Astrocyte (in vitro differentiated cells and primary cell): ENCODE results near the gene EDIL3. TPM values are rescaled to one million over a fixed set of nuclear protein-coding genes. Genes with fewer than 3 reads are reported as not detected.

Source experiments
- DNase-seq: peaks from one replicate; pipeline ENCODE4 v3.0.0-alpha.2; 2010; ENCODE audit warnings: low read depth
- FAIRE-seq: peaks from 2 replicates; lab custom pipeline; 2011; peaks lifted over from hg19 to GRCh38; lab: Jason Lieb, UNC
- H2AFZ ChIP-seq: 2 replicates; pipeline ENCODE4 v1.6.0; 2012; ENCODE audit warnings: low read depth, low read length, inconsistent platforms
- H3K27ac ChIP-seq: 2 replicates; pipeline ENCODE4 v1.5.1; 2011; ENCODE audit warnings: low read depth, low read length, inconsistent platforms
- H3K27me3 ChIP-seq: 2 replicates; pipeline ENCODE4 v1.6.0; 2011; ENCODE audit warnings: low read length, inconsistent platforms; ENCODE audit not compliant: insufficient read depth
- H3K36me3 ChIP-seq: 2 replicates; pipeline ENCODE4 v1.5.1; 2011; ENCODE audit warnings: low read length, inconsistent platforms; ENCODE audit not compliant: insufficient read depth
- H3K4me1 ChIP-seq: 2 replicates; pipeline ENCODE4 v1.5.1; 2011; ENCODE audit warnings: low read length, inconsistent platforms; ENCODE audit not compliant: insufficient read depth
- H3K4me2 ChIP-seq: 2 replicates; pipeline ENCODE4 v1.6.0; 2012; ENCODE audit warnings: low read length, inconsistent platforms
- H3K4me3 ChIP-seq: 2 replicates; pipeline ENCODE4 v1.5.1; 2011; ENCODE audit warnings: low read depth, mild to moderate bottlenecking, low read length, inconsistent platforms; ENCODE audit not compliant: insufficient read depth
- H3K79me2 ChIP-seq: 2 replicates; pipeline ENCODE4 v1.6.0; 2012; ENCODE audit warnings: mild to moderate bottlenecking, low read length, inconsistent platforms; ENCODE audit not compliant: insufficient read depth
- H3K9ac ChIP-seq: 2 replicates; pipeline ENCODE4 v1.6.0; 2012; ENCODE audit warnings: mild to moderate bottlenecking, low read length, inconsistent platforms
- H3K9me3 ChIP-seq: 2 replicates; pipeline ENCODE4 v1.5.1; 2012; ENCODE audit warnings: low read depth, mild to moderate bottlenecking, low read length, inconsistent platforms; ENCODE audit not compliant: insufficient read depth
- H4K20me1 ChIP-seq: 2 replicates; pipeline ENCODE4 v1.6.0; 2012; ENCODE audit warnings: low read length, inconsistent platforms; ENCODE audit not compliant: insufficient read depth
- H3K27ac Mint-ChIP-seq: one replicate; pipeline ENCODE4 v1.8.0; 2021; ENCODE audit warnings: mild to moderate bottlenecking, mixed read lengths; ENCODE audit not compliant: unreplicated experiment
- H3K27me3 Mint-ChIP-seq: one replicate; pipeline ENCODE4 v1.8.0; 2021; ENCODE audit warnings: low read depth, mixed read lengths; ENCODE audit not compliant: unreplicated experiment
- H3K36me3 Mint-ChIP-seq: one replicate; pipeline ENCODE4 v1.8.0; 2021; ENCODE audit warnings: low read depth, mixed read lengths; ENCODE audit not compliant: unreplicated experiment
- H3K4me1 Mint-ChIP-seq: one replicate; pipeline ENCODE4 v1.8.0; 2021; ENCODE audit warnings: low read depth, mixed read lengths; ENCODE audit not compliant: unreplicated experiment
- H3K4me3 Mint-ChIP-seq: one replicate; pipeline ENCODE4 v1.8.0; 2021; ENCODE audit warnings: mild to moderate bottlenecking, moderate library complexity, mixed read lengths; ENCODE audit not compliant: unreplicated experiment
- H3K9me3 Mint-ChIP-seq: one replicate; pipeline ENCODE4 v1.8.0; 2021; ENCODE audit warnings: mild to moderate bottlenecking, mixed read lengths; ENCODE audit not compliant: unreplicated experiment
- CTCF ChIP-seq: IDR thresholded peaks from 2 replicates; pipeline ENCODE4 v1.5.1; 2011; ENCODE audit warnings: low read depth, mild to moderate bottlenecking, inconsistent platforms, low read length, moderate library complexity; ENCODE audit not compliant: insufficient read depth
- EZH2 ChIP-seq: IDR thresholded peaks from 2 replicates; pipeline ENCODE4 v1.6.1; 2012; ENCODE audit warnings: mild to moderate bottlenecking, low read length, inconsistent platforms; ENCODE audit not compliant: insufficient read depth
- total RNA-seq: library from RNA; stranded (reverse); gene quantifications from 2 replicates; pipeline ENCODE4 v1.2.1, GENCODE V29; 2021

The EDIL3 gene
- total RNA-seq, 1 donor from 2014 or later: 226 TPM

GRCh38 chr5:83972909-83973308 is 411.8 kb downstream of the EDIL3 start:
- no peak for FAIRE-seq
- H4K20me1 ChIP-seq: peaks cover 4% of the 10 kb centered on the region

GRCh38 chr5:83972236-83972635 is 412.4 kb downstream of the EDIL3 start:
- Mint-ChIP-seq H3K9me3 (no peaks in the 10 kb centered on the region), H3K4me3 (no peak overlapping the region), H3K4me1 (peaks cover 14% of the 10 kb centered on the region), H3K27me3 (no peaks in the 10 kb centered on the region), H3K36me3 (no peaks in the 10 kb centered on the region), H3K27ac (no peak overlapping the region)
- Histone ChIP-seq H3K9ac (no peak overlapping the region), H3K27me3 (no peaks in the 10 kb centered on the region), H3K4me3 (no peak overlapping the region), H4K20me1 (peaks cover 4% of the 10 kb centered on the region), H3K4me2 (no peak overlapping the region), H3K79me2 (no peaks in the 10 kb centered on the region), H3K27ac (no peak overlapping the region), H3K4me1 (peaks cover 6% of the 10 kb centered on the region), H3K36me3 (no peaks in the 10 kb centered on the region), H3K9me3 (no peaks in the 10 kb centered on the region), H2AFZ (no peak overlapping the region)
- DNase-seq (peak; percentile 21), FAIRE-seq (no peak)
- no peak for TF ChIP-seq EZH2
- TF ChIP-seq CTCF: no peak

More at GRCh38 chr5:83972909-83973308, 411.8 kb downstream of the EDIL3 start:
- H2AFZ ChIP-seq: no peak overlapping the region
- Mint-ChIP-seq H3K9me3 (no peaks in the 10 kb centered on the region), H3K4me3 (no peak overlapping the region), H3K27me3 (no peaks in the 10 kb centered on the region), H3K4me1 (peaks cover 14% of the 10 kb centered on the region), H3K36me3 (no peaks in the 10 kb centered on the region), H3K27ac (peak overlapping the region; percentile 14)
- no peaks in the 10 kb centered on the region for H3K27me3 ChIP-seq
- H3K4me2 ChIP-seq: no peak overlapping the region
- H3K4me1 ChIP-seq: peaks cover 6% of the 10 kb centered on the region
- H3K27ac ChIP-seq: no peak overlapping the region
- H3K4me3 ChIP-seq: no peak overlapping the region
- no peaks in the 10 kb centered on the region for H3K9me3 ChIP-seq
- TF ChIP-seq CTCF (no peak), EZH2 (no peak)
- no peak overlapping the region for H3K9ac ChIP-seq
- no peaks in the 10 kb centered on the region for H3K79me2 ChIP-seq
- no peaks in the 10 kb centered on the region for H3K36me3 ChIP-seq
- DNase-seq: no peak

GRCh38 chr5:83967417-83967816 is 417.3 kb downstream of the EDIL3 start:
- DNase-seq: no peak
- H3K36me3 ChIP-seq: no peaks in the 10 kb centered on the region
- no peak for TF ChIP-seq CTCF
- TF ChIP-seq EZH2: no peak
- H3K27me3 Mint-ChIP-seq: no peaks in the 10 kb centered on the region
- peaks cover 4% of the 10 kb centered on the region for H4K20me1 ChIP-seq
- H3K4me3 ChIP-seq: no peak overlapping the region
- H3K4me1 Mint-ChIP-seq: peaks cover 8% of the 10 kb centered on the region
- no peak overlapping the region for H3K9ac ChIP-seq
- no peaks in the 10 kb centered on the region for H3K9me3 ChIP-seq
- no peak overlapping the region for H3K27ac Mint-ChIP-seq
- no peak overlapping the region for H3K4me3 Mint-ChIP-seq
- peaks cover 4% of the 10 kb centered on the region for H3K4me1 ChIP-seq
- peaks cover 2% of the 10 kb centered on the region for H3K36me3 Mint-ChIP-seq
- H3K4me2 ChIP-seq: no peak overlapping the region
- no peak overlapping the region for H2AFZ ChIP-seq
- no peaks in the 10 kb centered on the region for H3K27me3 ChIP-seq
- FAIRE-seq: no peak
- no peaks in the 10 kb centered on the region for H3K79me2 ChIP-seq
- H3K27ac ChIP-seq: no peak overlapping the region
- H3K9me3 Mint-ChIP-seq: no peaks in the 10 kb centered on the region
